H1 (cell line): Measurements from ENCODE around the gene TBL1Y.

Source experiments
- CEBPB ChIP-seq: IDR thresholded peaks from 2 replicates; pipeline ENCODE4 v1.6.1; 2012; ENCODE audit warnings: low read depth, low read length
- EP300 ChIP-seq, 2 experiments: IDR thresholded peaks; 1 replicate in 1 of 2; 2 replicates in 1 of 2; pipeline ENCODE4 v1.6.1; 2011 to 2012; ENCODE audit warnings: low read depth in 2 of 2, low read length in 2 of 2, mild to moderate bottlenecking in 2 of 2, borderline replicate concordance in 1 of 2, inconsistent platforms in 1 of 2, moderate library complexity in 1 of 2
- EZH2 ChIP-seq: fragments of 200-600 bp; sonication (generic); IDR thresholded peaks from 2 replicates; pipeline ENCODE4 v1.7.1; 2012; ENCODE audit warnings: low read depth, mild to moderate bottlenecking, moderate library complexity, low read length, inconsistent platforms; ENCODE audit not compliant: severe bottlenecking
- HDAC2 ChIP-seq, 2 experiments: fragments of 300-600 bp in 1 of 2; sonication (generic) in 1 of 2; IDR thresholded peaks; 2 replicates each; pipeline ENCODE4 v1.6.1; 2011 to 2012; ENCODE audit warnings: low read depth in 2 of 2, low read length in 2 of 2, mild to moderate bottlenecking in 2 of 2, moderate library complexity in 2 of 2, borderline replicate concordance in 1 of 2, inconsistent platforms in 1 of 2
- POLR2A ChIP-seq, 2 experiments: IDR thresholded peaks; 1 replicate in 1 of 2; 2 replicates in 1 of 2; pipeline ENCODE4 v1.6.1; 2011; ENCODE audit warnings: low read depth in 2 of 2, low read length in 2 of 2, mild to moderate bottlenecking in 2 of 2; ENCODE audit errors: control extremely low read depth in 1 of 2
- RAD21 ChIP-seq, 2 experiments: IDR thresholded peaks in 1 of 2; conservative IDR thresholded peaks in 1 of 2; 2 replicates each; pipeline ENCODE4 v1.6.1; 2011; ENCODE audit warnings: low read depth in 2 of 2, low read length in 2 of 2, improper control_type of control experiment in 1 of 2, inconsistent platforms in 1 of 2, mild to moderate bottlenecking in 1 of 2, moderate library complexity in 1 of 2
- RXRA ChIP-seq: IDR thresholded peaks from 2 replicates; pipeline ENCODE4 v1.6.1; 2011; ENCODE audit warnings: low read depth, mild to moderate bottlenecking, low read length, moderate library complexity; ENCODE audit not compliant: insufficient read depth
- TAF1 ChIP-seq: IDR thresholded peaks from 2 replicates; pipeline ENCODE4 v1.6.1; 2011; ENCODE audit warnings: mild to moderate bottlenecking, low read depth, low read length
- TF ChIP-seq, protein P1 (sequence below): IDR thresholded peaks from 2 replicates; pipeline ENCODE4 v1.6.1; 2012; ENCODE audit warnings: inconsistent platforms
- TF ChIP-seq, protein P2 (sequence below): IDR thresholded peaks from 2 replicates; pipeline ENCODE4 v1.6.1; 2012; ENCODE audit warnings: inconsistent platforms
- TF ChIP-seq, protein P3 (sequence below): fragments of 300-600 bp; sonication (generic); IDR thresholded peaks from 2 replicates; pipeline ENCODE4 v1.7.1; 2012; ENCODE audit warnings: low read length, moderate library complexity, mild to moderate bottlenecking, inconsistent platforms; ENCODE audit not compliant: insufficient replicate concordance
- TF ChIP-seq, protein P4 (sequence below): IDR thresholded peaks from 2 replicates; pipeline ENCODE4 v1.6.1; 2011; ENCODE audit warnings: low read length, improper control_type of control experiment

DNA sequence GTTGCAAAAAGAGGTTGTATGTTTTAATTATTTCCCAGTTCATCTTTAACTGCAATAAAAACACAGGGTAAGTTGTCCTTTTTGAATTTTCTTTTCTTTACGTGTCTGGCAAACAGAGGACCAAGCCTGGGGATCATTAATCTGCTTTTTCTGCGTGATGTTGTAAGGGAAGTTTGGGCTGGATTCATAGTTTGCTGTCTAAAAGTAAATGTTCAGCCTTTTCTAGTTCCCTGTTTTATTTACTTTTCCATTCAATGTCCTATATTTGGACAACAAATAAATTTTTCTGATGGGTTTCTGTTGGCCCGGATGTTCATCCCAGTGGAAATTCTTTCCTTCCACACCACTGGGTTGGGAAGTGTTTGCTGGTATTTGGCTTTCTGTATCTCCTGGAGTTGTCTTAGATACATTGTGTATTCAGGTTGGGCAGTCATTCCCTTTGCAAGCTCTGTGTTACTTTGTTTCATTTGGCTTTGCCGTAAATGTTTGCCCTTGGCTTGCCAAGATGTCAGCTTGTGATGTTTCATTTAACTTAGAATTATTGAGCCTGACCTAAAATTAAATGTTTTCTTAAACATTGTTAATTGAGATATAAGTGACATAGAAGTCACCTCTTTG lies 21.4 kb downstream of the TBL1Y start:
- TF ChIP-seq RAD21 (IDR thresholded peaks at IDR 0.05 in 1 of 2, conservative IDR thresholded peaks at IDR 0.05 in 1 of 2; ENCODE audit: low read depth in 2 of 2, low read length in 2 of 2) (no peak), RXRA (no peak), HDAC2 (IDR thresholded peaks at IDR 0.05; ENCODE audit: borderline replicate concordance in 1 of 2, low read depth in 2 of 2, low read length in 2 of 2) (no peak), CEBPB (no peak), POLR2A (IDR thresholded peaks at IDR 0.05; ENCODE audit: control extremely low read depth in 1 of 2, low read depth in 2 of 2, low read length in 2 of 2) (no peak), EZH2 (no peak), TAF1 (no peak), EP300 (IDR thresholded peaks at IDR 0.05; ENCODE audit: borderline replicate concordance in 1 of 2, low read depth in 2 of 2, low read length in 2 of 2) (no peak)
- TF ChIP-seq, protein P1, sequence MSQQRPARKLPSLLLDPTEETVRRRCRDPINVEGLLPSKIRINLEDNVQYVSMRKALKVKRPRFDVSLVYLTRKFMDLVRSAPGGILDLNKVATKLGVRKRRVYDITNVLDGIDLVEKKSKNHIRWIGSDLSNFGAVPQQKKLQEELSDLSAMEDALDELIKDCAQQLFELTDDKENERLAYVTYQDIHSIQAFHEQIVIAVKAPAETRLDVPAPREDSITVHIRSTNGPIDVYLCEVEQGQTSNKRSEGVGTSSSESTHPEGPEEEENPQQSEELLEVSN, result no peak
- TF ChIP-seq, protein P2, sequence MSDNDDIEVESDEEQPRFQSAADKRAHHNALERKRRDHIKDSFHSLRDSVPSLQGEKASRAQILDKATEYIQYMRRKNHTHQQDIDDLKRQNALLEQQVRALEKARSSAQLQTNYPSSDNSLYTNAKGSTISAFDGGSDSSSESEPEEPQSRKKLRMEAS, result no peak
- TF ChIP-seq, protein P3, sequence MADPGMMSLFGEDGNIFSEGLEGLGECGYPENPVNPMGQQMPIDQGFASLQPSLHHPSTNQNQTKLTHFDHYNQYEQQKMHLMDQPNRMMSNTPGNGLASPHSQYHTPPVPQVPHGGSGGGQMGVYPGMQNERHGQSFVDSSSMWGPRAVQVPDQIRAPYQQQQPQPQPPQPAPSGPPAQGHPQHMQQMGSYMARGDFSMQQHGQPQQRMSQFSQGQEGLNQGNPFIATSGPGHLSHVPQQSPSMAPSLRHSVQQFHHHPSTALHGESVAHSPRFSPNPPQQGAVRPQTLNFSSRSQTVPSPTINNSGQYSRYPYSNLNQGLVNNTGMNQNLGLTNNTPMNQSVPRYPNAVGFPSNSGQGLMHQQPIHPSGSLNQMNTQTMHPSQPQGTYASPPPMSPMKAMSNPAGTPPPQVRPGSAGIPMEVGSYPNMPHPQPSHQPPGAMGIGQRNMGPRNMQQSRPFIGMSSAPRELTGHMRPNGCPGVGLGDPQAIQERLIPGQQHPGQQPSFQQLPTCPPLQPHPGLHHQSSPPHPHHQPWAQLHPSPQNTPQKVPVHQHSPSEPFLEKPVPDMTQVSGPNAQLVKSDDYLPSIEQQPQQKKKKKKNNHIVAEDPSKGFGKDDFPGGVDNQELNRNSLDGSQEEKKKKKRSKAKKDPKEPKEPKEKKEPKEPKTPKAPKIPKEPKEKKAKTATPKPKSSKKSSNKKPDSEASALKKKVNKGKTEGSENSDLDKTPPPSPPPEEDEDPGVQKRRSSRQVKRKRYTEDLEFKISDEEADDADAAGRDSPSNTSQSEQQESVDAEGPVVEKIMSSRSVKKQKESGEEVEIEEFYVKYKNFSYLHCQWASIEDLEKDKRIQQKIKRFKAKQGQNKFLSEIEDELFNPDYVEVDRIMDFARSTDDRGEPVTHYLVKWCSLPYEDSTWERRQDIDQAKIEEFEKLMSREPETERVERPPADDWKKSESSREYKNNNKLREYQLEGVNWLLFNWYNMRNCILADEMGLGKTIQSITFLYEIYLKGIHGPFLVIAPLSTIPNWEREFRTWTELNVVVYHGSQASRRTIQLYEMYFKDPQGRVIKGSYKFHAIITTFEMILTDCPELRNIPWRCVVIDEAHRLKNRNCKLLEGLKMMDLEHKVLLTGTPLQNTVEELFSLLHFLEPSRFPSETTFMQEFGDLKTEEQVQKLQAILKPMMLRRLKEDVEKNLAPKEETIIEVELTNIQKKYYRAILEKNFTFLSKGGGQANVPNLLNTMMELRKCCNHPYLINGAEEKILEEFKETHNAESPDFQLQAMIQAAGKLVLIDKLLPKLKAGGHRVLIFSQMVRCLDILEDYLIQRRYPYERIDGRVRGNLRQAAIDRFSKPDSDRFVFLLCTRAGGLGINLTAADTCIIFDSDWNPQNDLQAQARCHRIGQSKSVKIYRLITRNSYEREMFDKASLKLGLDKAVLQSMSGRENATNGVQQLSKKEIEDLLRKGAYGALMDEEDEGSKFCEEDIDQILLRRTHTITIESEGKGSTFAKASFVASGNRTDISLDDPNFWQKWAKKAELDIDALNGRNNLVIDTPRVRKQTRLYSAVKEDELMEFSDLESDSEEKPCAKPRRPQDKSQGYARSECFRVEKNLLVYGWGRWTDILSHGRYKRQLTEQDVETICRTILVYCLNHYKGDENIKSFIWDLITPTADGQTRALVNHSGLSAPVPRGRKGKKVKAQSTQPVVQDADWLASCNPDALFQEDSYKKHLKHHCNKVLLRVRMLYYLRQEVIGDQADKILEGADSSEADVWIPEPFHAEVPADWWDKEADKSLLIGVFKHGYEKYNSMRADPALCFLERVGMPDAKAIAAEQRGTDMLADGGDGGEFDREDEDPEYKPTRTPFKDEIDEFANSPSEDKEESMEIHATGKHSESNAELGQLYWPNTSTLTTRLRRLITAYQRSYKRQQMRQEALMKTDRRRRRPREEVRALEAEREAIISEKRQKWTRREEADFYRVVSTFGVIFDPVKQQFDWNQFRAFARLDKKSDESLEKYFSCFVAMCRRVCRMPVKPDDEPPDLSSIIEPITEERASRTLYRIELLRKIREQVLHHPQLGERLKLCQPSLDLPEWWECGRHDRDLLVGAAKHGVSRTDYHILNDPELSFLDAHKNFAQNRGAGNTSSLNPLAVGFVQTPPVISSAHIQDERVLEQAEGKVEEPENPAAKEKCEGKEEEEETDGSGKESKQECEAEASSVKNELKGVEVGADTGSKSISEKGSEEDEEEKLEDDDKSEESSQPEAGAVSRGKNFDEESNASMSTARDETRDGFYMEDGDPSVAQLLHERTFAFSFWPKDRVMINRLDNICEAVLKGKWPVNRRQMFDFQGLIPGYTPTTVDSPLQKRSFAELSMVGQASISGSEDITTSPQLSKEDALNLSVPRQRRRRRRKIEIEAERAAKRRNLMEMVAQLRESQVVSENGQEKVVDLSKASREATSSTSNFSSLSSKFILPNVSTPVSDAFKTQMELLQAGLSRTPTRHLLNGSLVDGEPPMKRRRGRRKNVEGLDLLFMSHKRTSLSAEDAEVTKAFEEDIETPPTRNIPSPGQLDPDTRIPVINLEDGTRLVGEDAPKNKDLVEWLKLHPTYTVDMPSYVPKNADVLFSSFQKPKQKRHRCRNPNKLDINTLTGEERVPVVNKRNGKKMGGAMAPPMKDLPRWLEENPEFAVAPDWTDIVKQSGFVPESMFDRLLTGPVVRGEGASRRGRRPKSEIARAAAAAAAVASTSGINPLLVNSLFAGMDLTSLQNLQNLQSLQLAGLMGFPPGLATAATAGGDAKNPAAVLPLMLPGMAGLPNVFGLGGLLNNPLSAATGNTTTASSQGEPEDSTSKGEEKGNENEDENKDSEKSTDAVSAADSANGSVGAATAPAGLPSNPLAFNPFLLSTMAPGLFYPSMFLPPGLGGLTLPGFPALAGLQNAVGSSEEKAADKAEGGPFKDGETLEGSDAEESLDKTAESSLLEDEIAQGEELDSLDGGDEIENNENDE, result no peak
- TF ChIP-seq, protein P4, sequence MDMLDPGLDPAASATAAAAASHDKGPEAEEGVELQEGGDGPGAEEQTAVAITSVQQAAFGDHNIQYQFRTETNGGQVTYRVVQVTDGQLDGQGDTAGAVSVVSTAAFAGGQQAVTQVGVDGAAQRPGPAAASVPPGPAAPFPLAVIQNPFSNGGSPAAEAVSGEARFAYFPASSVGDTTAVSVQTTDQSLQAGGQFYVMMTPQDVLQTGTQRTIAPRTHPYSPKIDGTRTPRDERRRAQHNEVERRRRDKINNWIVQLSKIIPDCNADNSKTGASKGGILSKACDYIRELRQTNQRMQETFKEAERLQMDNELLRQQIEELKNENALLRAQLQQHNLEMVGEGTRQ, result no peak
